ENCODE results near the gene CDC14A. TPM values are rescaled to one million over a fixed set of nuclear protein-coding genes. Genes with fewer than 3 reads are reported as not detected.
"Not testable (repeated sequence)": the region's sequence is repeated elsewhere in the genome, so short reads cannot be mapped to it uniquely, and the experiment has no call there.

Gene CDC14A
- total RNA-seq, 1 donor from 2014 or later, result 12.6 TPM

GRCh38 chr1:100362821-100363466 is 10.6 kb downstream of the CDC14A start:
- DNase-seq (ENCODE audit: low read depth, low spot score), result no peak

GRCh38 chr1:100363831-100364230 is 11.5 kb downstream of the CDC14A start:
- no peak for DNase-seq (ENCODE audit: low read depth, low spot score)

GRCh38 chr1:100364697-100365096 is 12.4 kb downstream of the CDC14A start:
- DNase-seq (ENCODE audit: low read depth, low spot score), result no peak

- DNase-seq (ENCODE audit: low read depth, low spot score), result no peak
Measured at GRCh38 chr1:100366209-100366525, 13.9 kb downstream of the CDC14A start.

GRCh38 chr1:100369339-100369738 is 17.0 kb downstream of the CDC14A start:
- DNase-seq (ENCODE audit: low read depth, low spot score), result not testable (repeated sequence)

GRCh38 chr1:100373953-100374352 is 21.6 kb downstream of the CDC14A start:
- not testable (repeated sequence) for DNase-seq (ENCODE audit: low read depth, low spot score)

- not testable (repeated sequence) for DNase-seq (ENCODE audit: low read depth, low spot score)
Measured at GRCh38 chr1:100376890-100377289, 24.6 kb downstream of the CDC14A start.

GRCh38 chr1:100377590-100378361 is 25.5 kb downstream of the CDC14A start:
- DNase-seq (ENCODE audit: low read depth, low spot score), result no peak

GRCh38 chr1:100378956-100379355 is 26.6 kb downstream of the CDC14A start:
- no peak for DNase-seq (ENCODE audit: low read depth, low spot score)

GRCh38 chr1:100380635-100381034 is 28.3 kb downstream of the CDC14A start:
- no peak for DNase-seq (ENCODE audit: low read depth, low spot score)

- no peak for DNase-seq (ENCODE audit: low read depth, low spot score)
Measured at GRCh38 chr1:100382657-100383056, 30.4 kb downstream of the CDC14A start.

GRCh38 chr1:100383743-100384405 is 31.6 kb downstream of the CDC14A start:
- DNase-seq (ENCODE audit: low read depth, low spot score), result no peak

- no peak for DNase-seq (ENCODE audit: low read depth, low spot score)
Measured at GRCh38 chr1:100387209-100387608, 34.9 kb downstream of the CDC14A start.

GRCh38 chr1:100387657-100388350 is 35.5 kb downstream of the CDC14A start:
- DNase-seq (ENCODE audit: low read depth, low spot score), result no peak

- no peak for DNase-seq (ENCODE audit: low read depth, low spot score)
Measured at GRCh38 chr1:100390531-100390930, 38.2 kb downstream of the CDC14A start.

- no peak for DNase-seq (ENCODE audit: low read depth, low spot score)
Measured at GRCh38 chr1:100391675-100392074, 39.4 kb downstream of the CDC14A start.

GRCh38 chr1:100392756-100393155 is 40.5 kb downstream of the CDC14A start:
- no peak for DNase-seq (ENCODE audit: low read depth, low spot score)

GRCh38 chr1:100394285-100394684 is 42.0 kb downstream of the CDC14A start:
- DNase-seq (ENCODE audit: low read depth, low spot score), result no peak

GRCh38 chr1:100395913-100396312 is 43.6 kb downstream of the CDC14A start:
- DNase-seq (ENCODE audit: low read depth, low spot score), result no peak

- no peak for DNase-seq (ENCODE audit: low read depth, low spot score)
Measured at GRCh38 chr1:100396651-100397050, 44.3 kb downstream of the CDC14A start.

- DNase-seq (ENCODE audit: low read depth, low spot score), result no peak
Measured at GRCh38 chr1:100397681-100398080, 45.4 kb downstream of the CDC14A start.

GRCh38 chr1:100398648-100399047 is 46.3 kb downstream of the CDC14A start:
- DNase-seq (ENCODE audit: low read depth, low spot score), result no peak

All from pulmonary artery endothelial cell (primary cell).